K562 (cell line): Measurements from ENCODE around the gene C17orf113. TPM values are rescaled to one million over a fixed set of nuclear protein-coding genes. Genes with fewer than 3 reads are reported as not detected.
"Not testable (repeated sequence)": the region's sequence is repeated elsewhere in the genome, so short reads cannot be mapped to it uniquely, and the experiment has no call there.

Experiments
- ATAC-seq: fragments of 200-7000 bp; cut with Tn5 transposase; 3 replicates; pipeline ENCODE4 v1.9.1; 2020; ENCODE audit warnings: moderate library complexity
- BruUV-seq: library from RNA; stranded (reverse); fragments of 400-500 nt; replicated peaks from 2 replicates; lab custom pipeline; 2021; lab: Mats Ljungman, UMichigan
- CTCF ChIA-PET: fragments of 300-600 bp; formaldehyde crosslinking; extraction: SDS; loops from one replicate; lab custom pipeline; 2021; ENCODE audit warnings: low intra/inter-chr PET ratio; lab: Yijun Ruan, JAX
- POLR2A ChIA-PET: fragments of 300-600, 350-650 bp; sonication (Branson Sonifier 250); formaldehyde crosslinking; extraction: SDS; loops from one replicate; lab custom pipeline; 2021; ENCODE audit warnings: antibody characterized with exemption, inconsistent platforms; lab: Yijun Ruan, JAX
- DNase-seq, 4 experiments: peaks; one replicate each; pipeline versions ENCODE4 v3.0.0 to v3.0.0-alpha.2; 2011 to 2018; ENCODE audit warnings: low spot score in 3 of 4, mixed read lengths in 3 of 4; ENCODE audit errors: extremely low read depth in 1 of 4
- FAIRE-seq: peaks from 2 replicates; lab custom pipeline; 2011; peaks lifted over from hg19 to GRCh38; lab: Jason Lieb, UNC
- H2AFZ ChIP-seq: 2 replicates; pipeline ENCODE4 v1.6.0; 2011; ENCODE audit warnings: low read depth, low read length, control low read depth, inconsistent platforms
- H3K27ac ChIP-seq: fragments of 200-600 bp; 3 replicates; pipeline ENCODE4 v1.8.0; 2011; ENCODE audit warnings: low read depth, mild to moderate bottlenecking, control low read depth, inconsistent platforms, low read length, moderate library complexity, mixed read lengths; ENCODE audit errors: extremely low read depth
- H3K27me3 ChIP-seq, 2 experiments: fragments of 300-600 bp in 1 of 2; 2 replicates in 1 of 2; 3 replicates in 1 of 2; pipeline versions ENCODE4 v1.6.0 to v1.8.0; 2011; ENCODE audit warnings: inconsistent platforms in 2 of 2, low read length in 2 of 2, mild to moderate bottlenecking in 1 of 2, mixed read lengths in 1 of 2, moderate library complexity in 1 of 2; ENCODE audit not compliant: control insufficient read depth in 2 of 2, insufficient read depth in 2 of 2
- H3K36me3 ChIP-seq: fragments of 300-600 bp; 3 replicates; pipeline ENCODE4 v1.8.0; 2011; ENCODE audit warnings: mild to moderate bottlenecking, low read length, inconsistent platforms; ENCODE audit not compliant: control insufficient read depth, insufficient read depth
- H3K4me1 ChIP-seq, 2 experiments: fragments of 200-600 bp in 1 of 2; replicated peaks in 1 of 2; 2 replicates in 1 of 2; 3 replicates in 1 of 2; pipeline versions ENCODE4 v1.5.1 to v1.8.0; 2011; ENCODE audit warnings: inconsistent platforms in 2 of 2, low read length in 2 of 2, mild to moderate bottlenecking in 1 of 2, mixed read lengths in 1 of 2, moderate library complexity in 1 of 2; ENCODE audit not compliant: control insufficient read depth in 2 of 2, insufficient read depth in 2 of 2
- H3K4me2 ChIP-seq: 2 replicates; pipeline ENCODE4 v1.6.1; 2011; ENCODE audit warnings: low read length, control low read depth, inconsistent platforms, mixed read lengths; ENCODE audit not compliant: insufficient read depth
- H3K4me3 ChIP-seq: fragments of 200-600 bp; sonication (generic), shearing (Covaris generic); 2 replicates; pipeline ENCODE4 v1.5.1; 2016; ENCODE audit warnings: control low read depth, inconsistent platforms
- H3K79me2 ChIP-seq: fragments of 200-600 bp; 3 replicates; pipeline ENCODE4 v1.8.0; 2011; ENCODE audit warnings: low read length, inconsistent platforms; ENCODE audit not compliant: control insufficient read depth, insufficient read depth
- H3K9ac ChIP-seq, 2 experiments: 2 replicates each; pipeline versions ENCODE4 v1.6.0 to v1.6.1; 2011; ENCODE audit warnings: low read depth in 2 of 2, low read length in 2 of 2, control low read depth in 1 of 2, inconsistent platforms in 1 of 2, mild to moderate bottlenecking in 1 of 2, mixed read lengths in 1 of 2; ENCODE audit not compliant: insufficient read depth in 1 of 2
- H3K9me1 ChIP-seq: one replicate; pipeline ENCODE4 v1.6.0; 2011; ENCODE audit warnings: inconsistent platforms, mild to moderate bottlenecking, low read length, moderate library complexity; ENCODE audit not compliant: control insufficient read depth, insufficient read depth
- H3K9me3 ChIP-seq: replicated peaks from 2 replicates; pipeline ENCODE4 v1.5.1; 2011; ENCODE audit warnings: low read depth, low read length, inconsistent platforms; ENCODE audit not compliant: control insufficient read depth, insufficient read depth
- H4K20me1 ChIP-seq: replicated peaks from 2 replicates; pipeline ENCODE4 v1.6.1; 2011; ENCODE audit warnings: low read length, inconsistent platforms, mixed read lengths; ENCODE audit not compliant: control insufficient read depth, insufficient read depth
- BDP1 ChIP-seq: IDR thresholded peaks from 3 replicates; pipeline ENCODE4 v1.6.1; 2011; ENCODE audit not compliant: insufficient read length, insufficient read depth
- C11orf30 ChIP-seq: fragments of 450-650 bp; IDR thresholded peaks from 2 replicates; pipeline ENCODE4 v1.6.1; 2016; ENCODE audit warnings: low read depth, mild to moderate bottlenecking
- CEBPB ChIP-seq: fragments of 450-650 bp; IDR thresholded peaks from 2 replicates; pipeline ENCODE4 v1.6.1; 2016; ENCODE audit warnings: missing genetic modification characterization, missing compliant biosample characterization
- CEBPG ChIP-seq, 3 experiments: fragments of 200-800 bp in 1 of 3; sonication (Bioruptor generic) in 1 of 3; sonication (generic) in 1 of 3; formaldehyde crosslinking in 1 of 3; IDR thresholded peaks in 2 of 3; conservative IDR thresholded peaks in 1 of 3; 2 replicates each; pipeline versions ENCODE4 v1.6.1 to v1.8.0; 2016 to 2022; ENCODE audit warnings: missing compliant biosample characterization in 2 of 3, missing genetic modification characterization in 2 of 3, mild to moderate bottlenecking in 1 of 3, missing genetic modification reagents in 1 of 3
- CTBP1 ChIP-seq: fragments of 450-650 bp; IDR thresholded peaks from 2 replicates; pipeline ENCODE4 v1.6.1; 2016; ENCODE audit warnings: borderline replicate concordance
- EWSR1 ChIP-seq: fragments of 450-650 bp; IDR thresholded peaks from 2 replicates; pipeline ENCODE4 v1.6.1; 2018; ENCODE audit warnings: borderline replicate concordance, mild to moderate bottlenecking, low read depth, moderate library complexity; ENCODE audit not compliant: partially characterized antibody
- MAFG ChIP-seq: fragments of 450-650 bp; conservative IDR thresholded peaks from 2 replicates; pipeline ENCODE4 v1.6.1; 2016; ENCODE audit warnings: missing genetic modification characterization, missing compliant biosample characterization
- ZNF316 ChIP-seq: fragments of 450-650 bp; IDR thresholded peaks from 2 replicates; pipeline ENCODE4 v1.6.1; 2016
- WGBS: fragments of 100-300 bp; shearing (Covaris generic); methylation state at CpG from one replicate; pipeline ENCODE4 v1.1.6; 2016; ENCODE audit warnings: low coverage, mixed read lengths; ENCODE audit not compliant: insufficient coverage; ENCODE audit errors: missing lambda C conversion rate; 5-methylcytosine and 5-hydroxymethylcytosine counted together
- in situ Hi-C: fragments of 300-500 bp; cut with MboI; formaldehyde crosslinking; loops from 4 replicates; pipeline ENCODE4 v1.15.0; 2018; ENCODE audit warnings: inconsistent platforms, mixed read lengths
- intact Hi-C: fragments of 100-400 bp; cut with micrococcal nuclease; formaldehyde crosslinking; loops from 2 replicates; pipeline ENCODE4 v1.14.2; 2022
- polyA plus RNA-seq, 8 experiments: library from polyadenylated mRNA; depleted of rRNA in 4 of 8; stranded (reverse) in 5 of 8; unstranded in 3 of 8; fragments of >200 nt; fragmentation: Nextera tagmentation in 2 of 8; fragmentation: Illumina TruSeq in 1 of 8; extraction: Ambion mirVana in 2 of 8; extraction: Trizol in 1 of 8; gene quantifications; 2 replicates each; pipeline versions ENCODE4 v1.2.1 to v1.2.3, GENCODE V29; 2011 to 2014; ENCODE audit warnings: inconsistent platforms in 1 of 8, missing spikeins in 1 of 8
- total RNA-seq, 7 experiments: library from RNA; depleted of rRNA in 6 of 7; stranded (reverse); fragments of >200 nt in 6 of 7; fragmentation: Illumina TruSeq in 2 of 7; extraction: Trizol in 2 of 7; gene quantifications; 2 replicates each; pipeline versions ENCODE4 v1.2.1 to v1.2.3, GENCODE V29; 2011 to 2021; ENCODE audit warnings: low replicate concordance in 1 of 7
- TF ChIP-seq, protein P1 (sequence below), 3 experiments: IDR thresholded peaks in 2 of 3; conservative IDR thresholded peaks in 1 of 3; 2 replicates each; pipeline ENCODE4 v1.5.1; 2011 to 2012; ENCODE audit warnings: low read length in 3 of 3, mild to moderate bottlenecking in 3 of 3, control low read depth in 2 of 3, improper control_type of control experiment in 1 of 3, inconsistent platforms in 1 of 3, low read depth in 1 of 3, mixed read lengths in 1 of 3, moderate library complexity in 1 of 3; ENCODE audit not compliant: insufficient read depth in 2 of 3

Gene C17orf113
- total and polyA plus RNA-seq, 9 of the 15 experiments (the other 6 are each of a cell fraction or from before 2014, with no cell fraction given): 0.10 to 1.2 (median 0.31) TPM

DNA sequence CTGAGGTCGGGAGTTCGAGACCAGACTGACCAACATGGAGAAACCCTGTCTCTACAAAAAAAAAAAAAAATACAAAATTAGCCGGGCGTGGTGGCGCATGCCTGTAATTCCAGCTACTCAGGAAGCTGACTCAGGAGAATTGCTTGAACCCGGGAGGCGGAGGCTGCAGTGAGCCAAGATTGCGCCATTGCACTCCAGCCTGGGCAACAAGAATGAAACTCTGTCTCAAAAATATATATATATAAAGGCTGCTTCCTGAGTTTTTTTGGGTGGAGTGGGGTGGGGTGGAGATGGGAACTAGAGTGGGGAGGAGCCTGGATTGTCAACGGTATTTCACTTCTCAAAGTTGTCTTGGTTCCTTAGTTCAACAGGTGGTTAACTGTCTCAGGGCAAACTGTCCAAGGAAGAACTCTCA lies 40.1 kb downstream of the C17orf113 start:
- BruUV-seq; H3K27ac ChIP-seq; H3K27me3 ChIP-seq; H3K9me1 ChIP-seq; CTCF ChIA-PET; H3K4me3 ChIP-seq; H2AFZ ChIP-seq; H3K4me2 ChIP-seq; DNase-seq; FAIRE-seq; H3K9ac ChIP-seq; ATAC-seq; H3K9me3 ChIP-seq; in situ Hi-C loops; intact Hi-C loops; TF ChIP-seq CEBPG (CRISPR knock-in tag; IDR thresholded peaks at IDR 0.05): not testable (repeated sequence)
- Histone ChIP-seq H3K4me1 (peaks cover under 1 to 20% of the 10 kb centered on the region in 2 experiments; a peak in 3 of 5 replicates), H3K79me2 (peaks cover 98% of the 10 kb centered on the region), H4K20me1 (peaks cover 22% of the 10 kb centered on the region), H3K36me3 (peaks cover 55% of the 10 kb centered on the region)
- TF ChIP-seq CEBPB: peak; percentile 70
- peak in 1 of 2 experiments; percentile 24; a peak in 1 of 4 replicates for TF ChIP-seq CEBPG (tag; conservative IDR thresholded peaks at IDR 0.05 in 1 of 2, IDR thresholded peaks at IDR 0.05 in 1 of 2)
- TF ChIP-seq C11orf30: peak; percentile 67
- TF ChIP-seq MAFG (tag): peak; percentile 41; the same call in 1 of the 2 replicates
- peak; percentile 84 for TF ChIP-seq ZNF316
- 62% methylated on average over 8 of the region's 9 CpGs for WGBS
- POLR2A ChIA-PET: interaction anchor here (0.9 to 3.3 kb wide), 2 partner anchors 8 to 13 kb away, joined by 3 to 11 read pairs; partner anchors contain the start of gene DNAJC7

DNA sequence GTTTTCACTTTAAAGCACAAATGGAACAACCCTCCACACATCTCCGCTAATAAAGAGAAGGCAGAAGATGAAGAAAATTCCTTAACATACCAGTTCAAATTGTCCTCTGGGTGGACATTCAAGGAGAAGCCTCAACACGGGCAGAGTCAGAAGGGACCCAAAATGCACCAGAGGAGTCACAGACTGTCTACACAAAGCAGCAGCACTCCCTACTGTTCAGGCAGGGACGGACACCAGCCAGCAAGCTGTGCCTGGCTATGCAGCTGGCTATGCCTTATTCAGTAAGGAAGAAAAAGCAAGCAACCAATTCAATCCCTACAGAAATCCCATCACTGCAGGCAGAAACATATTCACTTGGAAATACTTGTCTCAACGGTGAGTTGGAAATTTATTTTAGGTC lies 41.2 kb downstream of the C17orf113 start:
- POLR2A ChIA-PET: interaction anchor here (0.6 to 3.3 kb wide), 3 partner anchors 9 to 280 kb away, joined by 3 to 11 read pairs (median 3); partner anchors contain the start of genes DNAJC7 and NKIRAS2
- Histone ChIP-seq H2AFZ (no peak overlapping the region), H3K79me2 (peaks cover 98% of the 10 kb centered on the region), H3K36me3 (peaks cover 54% of the 10 kb centered on the region), H3K9me1 (no peaks in the 10 kb centered on the region), H3K27ac (no peak overlapping the region), H3K4me3 (no peak overlapping the region)
- intact Hi-C loops: no loop called here
- CTCF ChIA-PET: interaction anchor here (0.5 kb wide), 1 partner anchor 61 kb away, joined by 3 read pairs; no protein-coding TSS in a partner anchor
- TF ChIP-seq EWSR1: no peak
- TF ChIP-seq, protein P1, sequence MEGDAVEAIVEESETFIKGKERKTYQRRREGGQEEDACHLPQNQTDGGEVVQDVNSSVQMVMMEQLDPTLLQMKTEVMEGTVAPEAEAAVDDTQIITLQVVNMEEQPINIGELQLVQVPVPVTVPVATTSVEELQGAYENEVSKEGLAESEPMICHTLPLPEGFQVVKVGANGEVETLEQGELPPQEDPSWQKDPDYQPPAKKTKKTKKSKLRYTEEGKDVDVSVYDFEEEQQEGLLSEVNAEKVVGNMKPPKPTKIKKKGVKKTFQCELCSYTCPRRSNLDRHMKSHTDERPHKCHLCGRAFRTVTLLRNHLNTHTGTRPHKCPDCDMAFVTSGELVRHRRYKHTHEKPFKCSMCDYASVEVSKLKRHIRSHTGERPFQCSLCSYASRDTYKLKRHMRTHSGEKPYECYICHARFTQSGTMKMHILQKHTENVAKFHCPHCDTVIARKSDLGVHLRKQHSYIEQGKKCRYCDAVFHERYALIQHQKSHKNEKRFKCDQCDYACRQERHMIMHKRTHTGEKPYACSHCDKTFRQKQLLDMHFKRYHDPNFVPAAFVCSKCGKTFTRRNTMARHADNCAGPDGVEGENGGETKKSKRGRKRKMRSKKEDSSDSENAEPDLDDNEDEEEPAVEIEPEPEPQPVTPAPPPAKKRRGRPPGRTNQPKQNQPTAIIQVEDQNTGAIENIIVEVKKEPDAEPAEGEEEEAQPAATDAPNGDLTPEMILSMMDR (IDR thresholded peaks at IDR 0.05 in 2 of 3, conservative IDR thresholded peaks at IDR 0.05 in 1 of 3; ENCODE audit: insufficient read depth in 2 of 3, low read depth in 1 of 3, low read length in 3 of 3): peak; percentile 20 to 37 (median 24); a peak in 3 of 6 replicates
- TF ChIP-seq CTBP1: no peak
- no peak for TF ChIP-seq BDP1
- TF ChIP-seq, all 486 proteins: peak for 1
- no peak for DNase-seq
- BruUV-seq: no TSS peak
- H3K9me3 ChIP-seq: no peaks in the 10 kb centered on the region
- 80% methylated on average over 4 of the region's 4 CpGs for WGBS
- H3K9ac ChIP-seq: no peak overlapping the region
- peak; percentile 79 for ATAC-seq
- peaks cover 0 to 17% of the 10 kb centered on the region in 2 experiments; a peak in 2 of 5 replicates for H3K4me1 ChIP-seq
- in situ Hi-C loops: no loop called here
- no peaks in the 10 kb centered on the region for H3K27me3 ChIP-seq
- FAIRE-seq: peak; percentile 49
- peaks cover 30% of the 10 kb centered on the region for H4K20me1 ChIP-seq
- H3K4me2 ChIP-seq: no peak overlapping the region
